8988T (cell line): ENCODE results near the gene ETNPPL.

ENCODE experiments used
- DNase-seq: peaks from one replicate; pipeline ENCODE4 v3.0.0; 2011

The ETNPPL gene

DNA sequence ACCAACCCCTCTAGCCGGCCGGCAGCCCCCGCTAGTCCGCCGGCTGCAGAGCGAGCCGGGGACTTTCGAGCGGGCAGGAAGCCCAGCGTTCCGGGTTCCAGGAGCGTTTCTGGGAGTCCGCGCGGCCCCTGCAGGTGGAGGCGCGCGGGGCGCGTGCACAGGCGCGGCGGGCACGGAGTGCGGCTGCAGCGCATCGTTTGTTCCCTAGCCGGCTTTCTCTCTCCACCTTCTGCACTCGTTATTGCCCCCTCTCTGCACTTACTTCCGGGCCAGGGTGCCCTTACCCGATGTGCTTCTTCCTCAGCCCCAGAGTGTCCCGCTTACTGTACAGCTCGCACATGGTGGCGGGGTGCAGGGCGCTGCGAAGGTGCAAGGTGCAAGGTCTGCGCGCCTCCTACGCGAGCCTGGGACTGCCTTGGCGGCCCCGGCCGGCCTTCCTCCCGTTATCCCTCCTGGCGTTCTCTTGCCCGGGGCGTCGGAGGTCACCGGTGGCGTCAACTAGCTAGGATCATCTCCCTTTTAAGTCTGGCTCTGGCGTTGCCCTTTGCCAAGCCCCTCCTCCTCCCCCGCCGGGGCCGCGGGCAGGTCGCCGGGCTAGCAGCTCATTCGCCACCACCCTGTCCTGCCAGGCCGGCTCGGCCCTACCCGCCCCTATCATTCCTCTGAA, at the start of gene ETNPPL:
Gene ETNPPL, minus strand, starts transcription at position 495 of the 667 bp plus-strand sequence. Its CDS starts 155 bp downstream, at position 340.
- peak; percentile 34 for DNase-seq

DNA sequence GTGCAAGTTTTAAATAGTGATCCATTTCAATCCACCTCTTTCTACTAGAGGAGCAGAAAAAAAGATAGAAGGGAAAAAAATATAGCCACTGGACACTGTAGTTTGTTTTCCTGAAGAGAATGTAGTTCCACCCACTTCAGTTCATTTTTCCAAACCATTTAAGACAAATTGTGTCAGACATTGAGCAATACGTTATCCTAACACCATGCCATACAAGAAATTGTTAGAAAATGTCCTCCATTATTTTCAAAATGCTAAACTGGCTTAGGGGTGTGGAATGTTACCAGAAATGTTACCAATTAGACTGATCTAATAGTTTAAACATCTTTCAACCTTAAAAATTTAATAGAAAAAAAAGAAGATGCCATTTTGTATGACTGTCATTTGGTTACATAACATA, 48.6 kb upstream of the ETNPPL start:
- no peak for DNase-seq

DNA sequence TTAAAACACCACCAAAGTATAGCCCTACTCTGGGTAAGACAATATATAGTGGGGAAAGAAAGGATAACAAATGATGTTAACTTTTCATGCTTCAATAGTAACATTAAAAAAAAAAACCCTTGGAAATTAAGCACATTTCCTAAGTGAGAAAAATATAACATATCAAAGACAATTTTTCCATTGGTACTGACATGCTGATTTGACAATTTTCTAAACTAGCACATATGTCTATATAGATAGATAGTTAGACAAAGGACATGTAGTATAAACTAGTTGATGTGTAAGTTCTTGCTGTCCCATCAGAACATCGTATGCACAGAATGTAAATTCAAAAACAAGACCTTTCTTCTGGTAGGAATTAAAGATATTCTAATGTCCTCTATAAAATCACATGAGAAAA, 47.2 kb upstream of the ETNPPL start:
- no peak for DNase-seq

DNA sequence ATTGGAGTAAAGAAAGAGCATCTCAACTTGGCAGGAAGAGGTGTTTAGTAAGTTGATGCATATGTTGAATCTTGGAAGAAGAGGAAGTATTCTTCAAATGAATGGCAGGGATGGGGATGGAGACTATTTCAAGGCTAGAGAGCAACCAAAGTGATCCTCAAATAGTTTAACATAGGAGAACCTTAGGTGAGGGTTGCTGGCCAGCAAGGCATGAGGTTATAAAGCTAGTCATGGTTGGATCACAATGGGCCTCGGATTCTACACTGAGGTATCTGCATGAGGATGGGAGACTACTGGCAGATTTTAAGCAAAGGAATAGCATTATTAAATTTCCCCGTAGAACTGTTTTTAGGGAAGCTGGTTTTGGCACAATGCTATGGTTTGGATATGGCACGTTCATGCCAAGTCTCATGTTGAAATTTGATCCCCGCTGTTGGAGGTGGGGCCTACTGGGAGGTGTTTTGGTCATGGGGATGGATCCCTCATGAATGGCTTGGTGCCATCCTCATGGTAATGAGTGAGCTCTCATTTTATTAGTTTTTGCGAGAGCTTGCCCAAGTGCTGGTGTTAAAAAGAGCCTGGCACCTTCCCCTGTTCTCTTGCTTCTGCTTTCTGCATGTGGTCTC, 41.9 kb upstream of the ETNPPL start:
- DNase-seq: no peak

DNA sequence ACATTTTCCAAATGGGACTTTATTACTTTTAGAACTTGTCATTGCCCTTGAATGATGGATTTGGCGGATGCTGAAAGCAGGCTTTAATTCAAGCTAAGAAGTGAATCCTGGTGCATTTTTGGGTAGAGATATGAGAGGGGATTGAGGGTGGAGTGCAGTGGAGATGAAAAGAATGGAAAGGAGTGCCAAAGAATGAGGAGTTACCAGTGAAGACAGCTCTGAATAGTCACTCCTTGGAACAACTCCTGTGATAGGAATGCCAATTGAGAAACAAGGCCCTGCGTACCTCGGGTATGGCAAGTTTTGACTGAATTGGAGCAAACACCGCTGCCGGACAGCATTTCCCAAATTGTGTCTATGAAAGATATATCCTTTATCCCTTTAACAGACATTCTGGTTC, 36.5 kb upstream of the ETNPPL start:
- no peak for DNase-seq

DNA sequence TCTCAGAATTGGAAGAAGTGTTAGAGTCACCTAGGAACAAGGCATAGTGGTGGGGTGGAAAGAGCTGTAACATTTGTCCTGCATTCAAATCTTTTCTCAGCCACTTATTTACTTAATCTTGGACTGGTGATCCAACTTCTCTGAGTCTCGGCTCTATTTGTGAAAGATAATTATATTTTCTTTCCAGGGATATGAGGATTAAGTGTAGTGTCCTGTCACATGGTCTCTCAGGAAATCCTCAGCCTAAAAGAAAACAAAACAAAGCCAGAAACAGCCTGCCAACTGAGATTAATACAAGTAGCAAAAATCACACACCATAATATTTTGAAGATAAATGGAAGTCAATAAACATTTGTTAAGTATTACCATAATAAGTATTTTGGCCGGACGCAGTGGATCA, 33.3 kb upstream of the ETNPPL start:
- no peak for DNase-seq

DNA sequence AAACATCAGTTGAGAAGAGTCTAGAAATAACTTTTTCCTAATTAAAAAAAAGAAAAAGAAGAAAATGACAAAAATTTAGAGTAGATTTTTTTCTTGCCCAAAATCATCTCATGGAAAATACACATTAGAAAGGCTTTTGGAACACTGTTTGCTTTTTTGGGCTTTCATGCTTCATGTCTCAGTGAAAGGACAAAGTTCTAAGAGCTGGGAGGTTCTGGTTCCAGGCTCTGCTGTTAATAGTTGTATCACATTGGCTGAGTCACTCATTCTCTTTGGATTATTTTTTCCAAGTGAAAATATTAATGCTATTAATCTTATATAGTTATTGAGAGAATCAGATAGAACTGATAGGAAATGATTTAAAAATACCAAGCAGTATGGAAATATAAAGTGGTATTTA, 32.9 kb upstream of the ETNPPL start:
- DNase-seq: no peak

DNA sequence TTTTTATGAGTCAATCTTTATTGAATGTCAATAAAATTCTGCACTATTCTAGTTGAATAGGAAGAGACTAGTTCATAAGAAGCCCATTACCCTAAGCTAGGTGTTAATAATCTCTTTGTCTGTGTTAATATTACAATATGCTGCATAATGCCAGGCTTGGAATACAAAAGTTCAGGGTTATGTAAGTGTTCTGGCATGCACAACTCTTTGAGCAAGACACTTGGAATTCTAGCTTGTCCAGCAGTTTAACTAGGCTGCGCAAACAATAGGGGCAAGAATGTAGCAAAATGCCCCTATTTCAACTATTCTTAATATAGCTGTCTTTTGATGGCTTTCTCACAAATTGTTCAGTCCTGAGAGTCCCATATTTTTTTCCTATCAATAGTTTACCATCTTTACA, 31.3 kb upstream of the ETNPPL start:
- no peak for DNase-seq

DNA sequence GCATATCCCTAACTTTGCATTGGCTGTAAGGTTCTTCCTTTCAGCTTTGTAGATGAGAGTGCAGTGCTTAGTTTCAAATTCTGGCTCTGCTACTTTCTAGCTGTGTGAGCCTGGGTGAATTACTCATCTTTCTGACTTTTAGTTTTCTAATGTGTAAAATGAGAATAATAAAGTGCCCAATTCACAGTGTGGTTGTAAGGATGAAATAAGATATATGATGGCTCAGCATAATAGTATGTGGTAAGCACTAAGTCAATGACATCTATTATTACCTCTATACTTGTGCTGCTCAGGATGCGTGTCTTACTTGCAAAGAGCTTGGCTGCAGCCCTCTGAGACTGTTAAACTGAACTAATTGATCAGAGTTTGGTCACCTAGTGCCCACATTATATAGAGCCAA, 30.6 kb upstream of the ETNPPL start:
- DNase-seq: no peak

DNA sequence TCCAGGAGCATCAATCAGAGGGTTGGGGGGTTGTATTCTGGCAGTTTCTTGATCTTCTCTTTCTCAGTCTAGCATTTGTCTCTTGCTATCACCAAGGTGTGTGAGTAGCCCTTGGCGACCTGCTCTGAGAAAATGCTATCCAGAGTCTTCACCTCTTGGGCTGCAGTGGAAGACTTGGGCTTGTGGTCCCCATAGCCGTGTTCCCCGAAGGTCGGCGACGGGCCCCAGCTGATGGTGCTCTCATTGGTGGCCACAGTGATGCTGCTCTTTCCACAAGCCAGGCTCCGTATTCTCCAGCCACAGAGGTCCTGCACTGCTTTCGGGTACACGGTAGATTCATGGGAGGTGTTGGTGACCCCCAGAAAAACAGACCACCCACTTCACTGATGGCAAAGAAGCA, 25.9 kb upstream of the ETNPPL start:
- no peak for DNase-seq

DNA sequence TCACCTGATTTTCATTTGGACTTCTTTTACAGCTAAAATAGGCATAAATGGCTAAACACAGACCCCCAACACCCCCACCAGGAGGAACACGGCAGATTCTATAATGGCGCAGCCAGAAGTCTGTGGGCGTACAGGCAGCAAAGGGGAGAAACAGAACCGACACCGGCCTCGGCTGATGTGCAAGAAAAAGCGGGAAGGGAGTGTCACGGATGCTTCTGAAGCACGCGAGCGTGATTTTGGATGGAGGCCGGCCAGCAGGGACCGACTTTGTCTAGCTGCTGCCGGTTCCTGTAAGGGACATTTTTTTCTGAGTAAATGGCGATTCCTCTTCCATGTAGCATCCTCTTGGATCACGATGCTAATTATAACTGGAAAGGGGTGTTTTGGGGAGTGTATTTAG, 24.9 kb upstream of the ETNPPL start:
- DNase-seq: no peak

DNA sequence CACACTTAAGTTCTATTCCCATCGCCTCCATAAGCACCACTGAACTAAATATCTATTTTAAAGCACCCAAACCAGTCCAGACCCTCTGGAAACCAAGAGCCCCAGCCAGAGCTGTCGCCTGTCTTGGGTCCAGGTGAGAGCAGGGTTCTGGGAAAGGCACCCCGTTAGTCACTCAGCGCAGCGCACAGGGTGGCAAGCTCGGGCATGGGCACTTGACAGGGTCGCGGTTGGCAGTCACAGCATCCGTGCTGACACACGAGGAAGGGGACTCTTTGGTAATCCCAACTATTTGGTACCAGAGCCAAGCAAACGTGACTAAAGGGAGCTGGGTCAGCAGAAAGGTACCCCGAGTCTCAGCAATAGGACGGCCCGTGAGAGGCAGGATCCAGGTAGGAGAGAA, 24.3 kb upstream of the ETNPPL start:
- no peak for DNase-seq

DNA sequence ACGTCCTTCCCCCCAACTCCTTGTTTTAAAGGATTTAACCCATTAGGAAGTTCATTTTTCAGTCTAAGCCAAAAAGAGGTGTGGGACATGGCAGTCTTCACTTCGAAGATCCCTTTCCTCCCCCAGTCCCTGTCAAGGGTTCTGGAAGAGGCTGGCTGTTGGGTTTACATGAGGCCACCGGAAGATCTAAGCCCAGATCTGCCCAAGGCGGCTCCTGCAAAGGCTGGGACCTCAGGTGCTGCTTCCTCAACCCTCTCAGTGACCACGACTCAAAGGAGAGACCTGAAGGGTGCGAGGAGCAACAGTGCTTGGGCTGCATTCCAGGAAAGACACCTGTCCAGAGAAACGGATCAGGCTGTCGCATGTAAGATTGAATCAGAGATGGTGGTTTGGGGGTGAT, 23.5 kb upstream of the ETNPPL start:
- no peak for DNase-seq

DNA sequence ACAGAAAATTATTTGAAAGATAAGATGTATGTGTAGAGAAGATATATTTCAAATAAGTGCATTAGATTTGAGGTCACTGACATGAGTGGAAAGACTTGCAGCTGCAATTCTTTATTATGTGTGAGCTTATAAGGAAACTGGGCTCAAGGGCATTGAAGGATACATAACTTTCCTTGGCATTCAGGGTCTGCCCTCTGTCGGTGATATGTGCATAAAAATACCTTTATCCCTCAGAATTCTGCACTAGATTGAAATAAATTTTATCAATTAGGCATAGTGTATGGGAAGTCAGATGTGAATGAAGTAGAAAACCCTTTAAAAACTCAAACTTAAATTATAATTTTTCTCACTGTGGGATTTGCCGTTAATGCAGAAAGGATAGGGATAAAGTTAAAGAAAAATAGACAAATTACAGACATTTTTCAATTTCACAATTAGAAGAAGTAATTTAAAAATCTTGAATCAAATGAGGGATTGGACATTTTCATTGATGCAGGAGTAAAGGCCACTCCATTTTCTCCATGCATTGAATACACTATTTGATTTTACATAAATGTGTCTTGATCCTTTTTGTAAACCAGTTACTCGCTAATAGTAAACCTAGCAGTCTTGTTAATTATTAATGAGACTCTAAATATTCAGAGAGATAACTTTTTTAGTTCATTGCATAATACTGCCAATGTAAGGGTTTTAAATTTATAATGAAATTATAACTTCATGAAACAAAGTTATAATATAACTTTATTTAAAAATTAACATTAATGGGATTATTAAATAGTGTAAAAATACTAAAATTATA, 21.0 kb upstream of the ETNPPL start:
- no peak for DNase-seq

DNA sequence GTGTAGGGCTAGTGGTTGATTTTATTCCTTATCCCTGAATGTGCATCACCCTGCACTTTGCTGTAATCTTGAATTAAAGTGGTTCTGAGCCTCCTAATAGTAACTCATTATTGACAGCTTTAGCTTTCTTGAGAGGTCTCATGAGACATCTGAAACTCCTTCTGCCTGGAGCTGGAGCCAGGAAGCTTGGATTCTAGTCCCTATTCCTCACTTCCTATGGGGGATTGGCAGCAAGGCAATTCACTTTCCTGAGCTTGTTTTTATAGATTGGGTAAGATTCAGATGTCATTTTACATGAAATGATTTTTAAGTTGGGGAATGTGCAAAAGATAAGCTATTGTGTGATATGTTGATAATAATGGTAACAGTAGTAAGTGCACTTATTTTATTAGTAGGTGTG, 17.1 kb upstream of the ETNPPL start:
- no peak for DNase-seq

DNA sequence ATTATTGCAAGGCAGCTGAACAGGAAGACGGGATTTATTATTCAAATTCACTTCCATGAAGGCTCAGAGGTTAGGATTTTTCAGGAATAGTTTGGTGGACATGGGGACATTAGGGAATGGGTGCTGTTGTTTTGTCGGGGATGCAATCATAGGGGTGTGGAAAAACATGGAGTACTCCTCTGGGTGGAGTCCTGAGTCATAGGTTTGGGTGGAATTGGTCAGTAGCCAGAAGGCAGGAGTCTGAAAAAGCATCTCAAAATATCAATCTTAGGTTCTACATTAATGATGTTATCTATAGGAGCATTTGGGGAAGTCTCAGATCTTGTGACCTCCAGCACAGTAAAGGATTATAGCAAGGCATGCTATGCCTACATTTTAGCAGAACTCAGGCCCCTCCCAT, 14.5 kb upstream of the ETNPPL start:
- no peak for DNase-seq

DNA sequence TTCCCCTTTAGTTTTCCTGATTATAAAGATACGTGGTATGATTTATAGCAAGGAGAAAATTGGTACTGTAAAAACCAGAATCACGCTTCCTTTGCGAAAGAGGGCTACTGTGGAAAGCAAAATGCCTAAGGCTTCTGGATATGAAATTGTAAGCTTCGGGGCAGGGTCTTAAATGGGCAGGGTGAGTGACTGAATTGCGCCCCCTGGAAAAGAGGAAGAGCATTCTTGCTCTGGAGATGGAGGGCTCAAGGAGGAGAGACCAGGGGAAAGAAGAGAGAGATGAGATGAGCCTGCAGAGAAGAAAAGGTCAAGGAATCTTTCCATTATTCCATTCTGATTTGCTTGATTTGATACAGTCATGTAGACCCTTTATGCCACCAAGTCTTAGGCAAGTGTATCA, 13.1 kb upstream of the ETNPPL start:
- DNase-seq: no peak

DNA sequence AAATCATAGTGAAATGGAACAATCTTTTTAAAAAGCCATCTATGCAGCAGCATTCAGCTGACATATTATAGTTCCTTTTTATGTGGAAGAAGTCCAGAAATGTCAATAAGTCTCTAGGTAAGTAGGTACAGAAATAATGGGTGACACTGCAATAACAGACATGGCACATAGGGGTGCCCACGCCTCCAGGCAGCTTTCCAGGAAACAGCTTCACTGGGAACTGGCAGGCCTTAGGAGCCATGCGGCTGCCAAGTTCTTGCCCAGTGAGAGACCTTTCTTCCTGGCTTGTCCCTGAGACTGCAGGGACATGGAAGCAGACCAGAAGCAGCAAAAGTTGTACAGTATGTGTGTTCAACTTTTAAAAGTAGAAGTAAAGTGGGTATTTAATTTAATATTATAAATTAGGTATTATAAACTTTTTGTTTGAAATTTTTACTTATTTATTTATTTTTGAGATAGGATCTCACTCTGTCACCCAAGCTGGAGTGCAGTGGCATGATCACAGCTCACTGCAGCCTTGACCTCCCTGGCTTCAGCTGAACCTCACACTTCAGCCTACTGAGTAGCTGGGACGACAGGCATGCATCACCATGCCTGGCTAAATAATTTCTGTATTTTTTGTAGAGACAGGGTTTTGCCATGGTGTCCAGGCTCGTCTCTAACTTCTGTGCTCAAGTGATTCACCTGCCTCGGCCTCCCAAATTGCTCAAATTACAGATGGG, 12.1 kb upstream of the ETNPPL start:
- no peak for DNase-seq

DNA sequence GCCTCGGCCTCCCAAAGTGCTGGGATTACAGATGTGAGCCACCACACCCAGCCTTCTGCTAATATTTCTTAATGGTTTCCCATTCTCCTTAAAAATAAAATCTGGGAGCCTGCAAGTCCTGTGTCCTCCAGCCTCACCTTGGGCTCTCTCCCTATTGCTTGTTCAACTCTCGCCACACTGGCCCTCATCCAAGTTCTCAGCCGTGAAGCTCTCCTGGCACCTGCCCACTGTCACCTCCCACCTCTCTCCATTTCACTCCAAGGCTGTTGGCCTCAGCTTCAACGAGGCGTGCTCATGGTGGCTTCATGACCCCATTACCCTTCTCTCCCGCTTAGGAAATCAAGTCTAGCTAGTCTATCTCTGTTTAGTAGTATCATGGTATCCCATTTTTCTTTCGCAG, 9.5 kb upstream of the ETNPPL start:
- DNase-seq: no peak

DNA sequence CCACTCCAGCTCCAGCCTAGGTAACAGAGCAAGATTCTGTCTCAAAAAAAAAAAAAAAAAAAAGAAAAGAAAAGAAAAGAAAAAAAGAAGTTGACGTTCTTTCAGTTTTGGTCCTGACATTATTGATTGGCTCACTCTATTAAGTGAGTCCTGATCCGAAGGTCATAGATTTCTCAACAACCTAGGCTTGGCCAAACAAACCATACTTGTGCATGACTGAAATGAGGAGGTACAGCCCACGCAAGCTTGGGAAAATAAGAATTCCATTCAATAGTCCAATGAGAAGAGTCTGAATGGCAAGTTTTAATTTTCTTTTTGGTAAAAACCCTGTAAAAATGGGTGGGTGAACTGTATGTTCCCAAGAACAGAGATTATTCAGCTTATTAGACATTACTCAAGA, 3.2 kb upstream of the ETNPPL start:
- no peak for DNase-seq

DNA sequence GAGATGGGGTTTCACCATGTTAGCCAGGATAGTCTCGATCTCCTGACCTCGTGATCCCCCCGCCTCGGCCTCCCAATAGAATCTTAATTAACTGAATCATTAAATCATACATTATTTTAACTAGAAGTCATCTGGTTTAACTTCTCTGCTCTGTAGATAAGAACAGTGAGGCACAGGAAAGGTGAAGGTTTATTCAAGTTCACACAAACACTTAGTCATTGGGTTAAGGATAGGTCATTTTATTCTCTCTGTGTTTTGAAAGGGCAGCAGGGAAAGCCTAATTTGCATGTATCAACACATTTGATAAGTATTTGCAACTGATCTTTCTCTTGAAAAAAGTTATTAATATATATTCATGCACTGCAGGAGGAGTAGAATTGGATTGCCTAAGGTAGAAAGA, 1.1 kb upstream of the ETNPPL start:
- DNase-seq: no peak

DNA sequence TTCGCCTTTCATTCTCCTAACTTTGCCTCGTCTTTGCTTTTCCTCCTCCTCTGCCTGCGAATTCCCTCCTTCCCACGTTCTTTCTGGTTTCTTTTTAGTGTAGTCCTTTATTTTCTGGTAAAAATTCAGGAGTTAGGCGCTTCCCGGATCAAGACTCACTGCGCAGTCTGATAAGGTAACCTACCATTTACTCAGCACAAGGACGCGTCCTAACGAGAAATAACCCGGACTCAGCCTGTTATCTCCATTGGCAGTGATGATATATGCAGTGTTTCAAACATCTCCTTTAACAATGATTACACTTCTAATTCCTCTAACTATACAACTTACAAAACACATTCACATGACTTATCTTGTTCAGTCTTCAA, 357 bp upstream of the ETNPPL start:
- DNase-seq: no peak

DNA sequence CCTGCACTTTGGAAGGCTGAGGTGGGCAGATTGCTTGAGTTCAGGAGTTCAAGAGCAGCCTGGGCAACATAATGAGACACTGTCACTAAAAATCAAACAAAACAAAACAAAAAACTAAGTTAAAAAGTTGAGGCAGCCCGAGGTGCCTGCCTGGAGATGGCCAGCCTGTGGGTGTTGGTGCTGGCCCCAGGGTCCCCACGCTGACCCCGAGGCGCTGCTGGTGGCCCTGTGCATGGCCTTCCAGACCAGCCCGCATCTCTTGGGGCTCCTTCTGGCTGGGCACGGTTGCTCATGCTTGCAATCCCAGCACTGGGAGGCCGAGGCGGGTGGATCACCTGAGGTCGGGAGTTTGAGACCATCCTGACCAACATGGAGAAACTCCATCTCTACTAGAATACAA, 4.4 kb downstream of the ETNPPL start:
- DNase-seq: no peak

DNA sequence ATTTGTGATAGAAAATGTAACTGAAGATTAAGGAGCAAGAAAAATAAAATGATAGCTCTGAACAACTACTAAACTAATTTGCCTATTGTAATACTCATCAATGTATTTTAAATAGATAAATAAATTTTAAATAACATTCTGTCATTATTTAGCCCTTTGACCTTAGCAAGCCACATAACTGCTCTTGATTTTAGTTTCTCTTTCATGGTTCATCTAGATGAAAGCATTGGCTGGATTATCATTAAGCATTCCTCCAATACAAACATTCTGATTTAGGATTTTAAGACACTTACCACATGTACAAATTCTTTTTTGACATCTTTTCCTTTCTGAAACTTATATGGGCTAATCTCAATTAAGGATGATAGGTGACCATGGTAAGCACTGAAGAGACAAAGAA, 8.5 kb downstream of the ETNPPL start:
- DNase-seq: no peak
